ENCODE results near the gene CENPB. TPM values are rescaled to one million over a fixed set of nuclear protein-coding genes. Genes with fewer than 3 reads are reported as not detected.
A peak's percentile ranks its signal among the peaks of the same experiment; 100 is the strongest.

CENPB gene
- total RNA-seq, 1 experiment from 2014 or later, result 108 TPM

- ChIA-PET POLR2A (ENCODE audit: low non-redundant PET) (no interaction called here), CTCF (interaction anchor here (0.8 kb wide), 1 partner anchor 9 kb away, joined by 3 read pairs; no protein-coding TSS in a partner anchor)
- no TSS peak for BruUV-seq (replicated peaks)
- intact Hi-C loops (cut with micrococcal nuclease; ENCODE audit: unreplicated experiment), result no loop called here
- no peaks in the 10 kb centered on the region for H3K36me3 ChIP-seq (ENCODE audit: insufficient read depth, low read length, poor library complexity, severe bottlenecking)
- no peak for TF ChIP-seq EZH2 (IDR thresholded peaks at IDR 0.05; ENCODE audit: borderline replicate concordance, low read depth, low read length, poor library complexity, severe bottlenecking)
- no peak for TF ChIP-seq CTCF (conservative IDR thresholded peaks at IDR 0.05; ENCODE audit: low read depth, low read length)
- peak overlapping the region; percentile 47 for H3K4me3 ChIP-seq (ENCODE audit: low read depth, low read length, poor library complexity, severe bottlenecking)
- no peaks in the 10 kb centered on the region for H3K9me3 ChIP-seq (ENCODE audit: low read depth, low read length, poor library complexity, severe bottlenecking)
- H3K27ac ChIP-seq (ENCODE audit: low read depth, low read length, poor library complexity, severe bottlenecking), result no peak overlapping the region
- H3K27me3 ChIP-seq (replicated peaks; ENCODE audit: insufficient read depth, low read depth, low read length, poor library complexity), result peaks cover 12% of the 10 kb centered on the region
- peaks cover 16% of the 10 kb centered on the region for H3K4me1 ChIP-seq (ENCODE audit: insufficient read depth, low read length, poor library complexity, severe bottlenecking)
- DNase-seq (ENCODE audit: low spot score), result peak; percentile 79
These were observed 8.6 kb downstream of the CENPB start for GRCh38 chr20:3777716-3778629.

GRCh38 chr20:3777381-3777715 lies 9.2 kb downstream of the CENPB start:
- TF ChIP-seq EZH2 (IDR thresholded peaks at IDR 0.05; ENCODE audit: borderline replicate concordance, low read depth, low read length, poor library complexity, severe bottlenecking) (no peak), CTCF (conservative IDR thresholded peaks at IDR 0.05; ENCODE audit: low read depth, low read length) (no peak)
- ChIA-PET CTCF (no interaction called here), POLR2A (ENCODE audit: low non-redundant PET) (no interaction called here)
- intact Hi-C loops (cut with micrococcal nuclease; ENCODE audit: unreplicated experiment), result no loop called here
- Histone ChIP-seq H3K9me3 (ENCODE audit: low read depth, low read length, poor library complexity, severe bottlenecking) (no peaks in the 10 kb centered on the region), H3K4me3 (ENCODE audit: low read depth, low read length, poor library complexity, severe bottlenecking) (peak overlapping the region; percentile 47), H3K4me1 (ENCODE audit: insufficient read depth, low read length, poor library complexity, severe bottlenecking) (peaks cover 16% of the 10 kb centered on the region), H3K36me3 (ENCODE audit: insufficient read depth, low read length, poor library complexity, severe bottlenecking) (no peaks in the 10 kb centered on the region), H3K27me3 (replicated peaks; ENCODE audit: insufficient read depth, low read depth, low read length, poor library complexity) (peaks cover 12% of the 10 kb centered on the region), H3K27ac (ENCODE audit: low read depth, low read length, poor library complexity, severe bottlenecking) (no peak overlapping the region)
- no TSS peak for BruUV-seq (replicated peaks)
- no peak for DNase-seq (ENCODE audit: low spot score)

- ChIA-PET CTCF (no interaction called here), POLR2A (ENCODE audit: low non-redundant PET) (no interaction called here)
- intact Hi-C loops (cut with micrococcal nuclease; ENCODE audit: unreplicated experiment), result no loop called here
These were observed 11.0 kb downstream of the CENPB start for GRCh38 chr20:3775457-3776108.

More at GRCh38 chr20:3775457-3776108, 11.0 kb downstream of the CENPB start:
- no peak for DNase-seq (ENCODE audit: low spot score)
- TF ChIP-seq EZH2 (IDR thresholded peaks at IDR 0.05; ENCODE audit: borderline replicate concordance, low read depth, low read length, poor library complexity, severe bottlenecking) (no peak), CTCF (conservative IDR thresholded peaks at IDR 0.05; ENCODE audit: low read depth, low read length) (no peak)
- no TSS peak for BruUV-seq (replicated peaks)
- peaks cover 9% of the 10 kb centered on the region for H3K4me1 ChIP-seq (ENCODE audit: insufficient read depth, low read length, poor library complexity, severe bottlenecking)
- H3K36me3 ChIP-seq (ENCODE audit: insufficient read depth, low read length, poor library complexity, severe bottlenecking), result no peaks in the 10 kb centered on the region
- H3K27me3 ChIP-seq (replicated peaks; ENCODE audit: insufficient read depth, low read depth, low read length, poor library complexity), result peaks cover 12% of the 10 kb centered on the region
- H3K27ac ChIP-seq (ENCODE audit: low read depth, low read length, poor library complexity, severe bottlenecking), result no peak overlapping the region
- no peaks in the 10 kb centered on the region for H3K9me3 ChIP-seq (ENCODE audit: low read depth, low read length, poor library complexity, severe bottlenecking)
- no peak overlapping the region for H3K4me3 ChIP-seq (ENCODE audit: low read depth, low read length, poor library complexity, severe bottlenecking)
